Right lobe of liver (tissue), 6 donors: ENCODE measurements around the gene NIPAL1. TPM values are rescaled to one million over a fixed set of nuclear protein-coding genes. Genes with fewer than 3 reads are reported as not detected.

Experiments
- ATAC-seq, 4 donors: fragments of 200-7000 bp; cut with Tn5 transposase; one replicate each; pipeline ENCODE4 v1.9.1; 2020; ENCODE audit warnings: mild to moderate bottlenecking in 4 of 4, moderate library complexity in 4 of 4
- DNase-seq, 3 donors: peaks; one replicate each; pipeline ENCODE4 v3.0.0-alpha.2; 2020
- H3K27ac ChIP-seq, 3 donors: fragments of 200-600 bp; one replicate each; pipeline ENCODE4 v1.8.0; 2022
- H3K27me3 ChIP-seq, 2 donors: fragments of 200-600 bp; one replicate each; pipeline ENCODE4 v1.8.0; 2022
- H3K36me3 ChIP-seq, 4 donors: fragments of 200-600 bp; sonication (generic) in 1 of 4; one replicate each; pipeline versions ENCODE4 v1.5.1 to v1.8.0; 2017 to 2022; ENCODE audit warnings: control low read depth in 1 of 4
- H3K4me1 ChIP-seq, 4 donors: fragments of 200-600 bp; sonication (generic) in 1 of 4; one replicate each; pipeline versions ENCODE4 v1.5.1 to v1.8.0; 2017 to 2022; ENCODE audit warnings: control low read depth in 1 of 4
- H3K4me3 ChIP-seq, 3 donors: fragments of 200-600 bp; one replicate each; pipeline ENCODE4 v1.8.0; 2022
- H3K9me3 ChIP-seq, 4 donors: fragments of 200-600 bp; sonication (generic) in 1 of 4; one replicate each; pipeline versions ENCODE4 v1.5.1 to v1.8.0; 2017 to 2022; ENCODE audit warnings: control low read depth in 1 of 4
- POLR2A ChIP-seq: fragments of 450-650 bp; IDR thresholded peaks from one replicate; pipeline ENCODE4 v1.6.1; 2017; ENCODE audit warnings: antibody characterized with exemption, mild to moderate bottlenecking
- WGBS: methylation state at CpG from one replicate; pipeline ENCODE4 v1.1.6; 2018; ENCODE audit warnings: low coverage, low lambda C conversion rate; ENCODE audit not compliant: insufficient coverage; ENCODE audit errors: missing lambda C conversion rate; 5-methylcytosine and 5-hydroxymethylcytosine counted together
- intact Hi-C, 2 donors: fragments of 100-400 bp; cut with DNase I; formaldehyde crosslinking; loops; one replicate each; pipeline versions ENCODE4 v1.11.2 to v1.14.1; 2022
- total RNA-seq, 6 experiments: library from RNA; depleted of rRNA in 2 of 6; stranded (reverse); fragments of >200 nt in 2 of 6; fragmentation: NEBNext Ultra II Directional in 3 of 6; extraction: Animal tissue kit (Norgen Biotek cat#: 25700) in 3 of 6; gene quantifications; one replicate each; pipeline versions ENCODE4 v1.1.0 to v1.2.4, GENCODE V29; 2016 to 2023
- TF ChIP-seq, protein P1 (sequence below), 4 donors: fragments of 200-600 bp in 3 of 4; fragments of 450-650 bp in 1 of 4; IDR thresholded peaks; one replicate each; pipeline versions ENCODE4 v1.5.1 to v1.8.0; 2016 to 2022; ENCODE audit warnings: antibody characterized with exemption in 4 of 4, mild to moderate bottlenecking in 2 of 4
- donor health status: DM: no; HTN: yes; CAD: no.
- donor health status: DM: no; HTN: no; CAD: no.
- donor health status: DM: no; HTN: no; CAD: no.
- donor health status: DM: no; HTN: yes; CAD: no.
- donor health status: DM: no; HTN: yes; CAD: no.

The NIPAL1 gene
- total RNA-seq, 6 experiments from 2014 or later = 4.8 to 11.9 (median 7.6) TPM

DNA sequence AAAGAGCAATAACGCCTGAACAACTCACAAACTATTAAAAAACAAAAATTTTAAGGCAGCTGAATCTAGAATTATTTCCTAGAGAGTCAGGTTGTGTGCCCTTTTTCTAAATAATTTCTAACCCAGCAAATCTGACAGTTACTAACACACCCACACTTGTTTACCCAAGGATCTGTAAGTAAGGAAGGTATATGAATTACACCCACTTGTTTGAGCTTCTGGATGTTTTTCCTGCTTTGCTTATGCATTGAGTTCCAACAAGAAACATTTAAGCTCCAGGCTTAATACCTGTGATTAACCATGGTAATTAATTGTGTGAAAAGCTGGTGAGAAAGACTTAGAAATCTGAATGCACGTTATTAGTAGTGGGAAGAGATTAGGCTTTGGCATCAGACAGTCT is 1.5 kb downstream of the NIPAL1 start:
- H3K4me1 ChIP-seq = peaks cover 0 to 9% (median 1%) of the 10 kb centered on the region in 4 donors

DNA sequence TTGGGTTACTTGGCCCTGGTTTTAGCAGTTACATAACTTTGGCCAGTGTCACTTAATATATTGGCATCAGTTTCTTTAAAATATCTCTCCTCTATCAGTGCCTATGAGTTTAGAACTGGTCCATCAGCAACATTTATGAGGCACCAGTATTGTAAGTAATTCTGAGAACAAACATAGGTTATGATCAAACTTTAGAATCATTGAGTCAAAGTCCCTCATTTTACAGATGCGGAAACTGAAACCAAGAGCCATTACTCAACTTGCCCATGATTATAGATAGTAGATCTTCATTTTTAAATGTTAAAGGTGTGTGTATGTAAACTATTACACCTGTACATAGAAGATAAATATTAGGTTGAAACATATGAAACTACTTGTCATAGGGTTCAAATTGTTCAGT is 4.5 kb downstream of the NIPAL1 start:
- TF ChIP-seq, protein P1, sequence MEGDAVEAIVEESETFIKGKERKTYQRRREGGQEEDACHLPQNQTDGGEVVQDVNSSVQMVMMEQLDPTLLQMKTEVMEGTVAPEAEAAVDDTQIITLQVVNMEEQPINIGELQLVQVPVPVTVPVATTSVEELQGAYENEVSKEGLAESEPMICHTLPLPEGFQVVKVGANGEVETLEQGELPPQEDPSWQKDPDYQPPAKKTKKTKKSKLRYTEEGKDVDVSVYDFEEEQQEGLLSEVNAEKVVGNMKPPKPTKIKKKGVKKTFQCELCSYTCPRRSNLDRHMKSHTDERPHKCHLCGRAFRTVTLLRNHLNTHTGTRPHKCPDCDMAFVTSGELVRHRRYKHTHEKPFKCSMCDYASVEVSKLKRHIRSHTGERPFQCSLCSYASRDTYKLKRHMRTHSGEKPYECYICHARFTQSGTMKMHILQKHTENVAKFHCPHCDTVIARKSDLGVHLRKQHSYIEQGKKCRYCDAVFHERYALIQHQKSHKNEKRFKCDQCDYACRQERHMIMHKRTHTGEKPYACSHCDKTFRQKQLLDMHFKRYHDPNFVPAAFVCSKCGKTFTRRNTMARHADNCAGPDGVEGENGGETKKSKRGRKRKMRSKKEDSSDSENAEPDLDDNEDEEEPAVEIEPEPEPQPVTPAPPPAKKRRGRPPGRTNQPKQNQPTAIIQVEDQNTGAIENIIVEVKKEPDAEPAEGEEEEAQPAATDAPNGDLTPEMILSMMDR (IDR thresholded peaks at IDR 0.05) = no peak
- TF ChIP-seq POLR2A = no peak
- no peaks in the 10 kb centered on the region for H3K36me3 ChIP-seq
- intact Hi-C loops = no loop called here
- H3K4me1 ChIP-seq = no peaks in the 10 kb centered on the region
- DNase-seq (no peak), ATAC-seq (no peak)
- H3K27me3 ChIP-seq = no peaks in the 10 kb centered on the region
- no peaks in the 10 kb centered on the region for H3K9me3 ChIP-seq
- H3K27ac ChIP-seq = no peak overlapping the region
- 87% methylated on average over 1 of the region's 1 CpG for WGBS
- H3K4me3 ChIP-seq = no peak overlapping the region

More for the DNA sequence above, 1.5 kb downstream of the NIPAL1 start:
- no peak overlapping the region for H3K4me3 ChIP-seq
- WGBS = 58% methylated on average over 2 of the region's 2 CpGs
- intact Hi-C loops = loop anchor here in 1 of 2 donors (10.0 kb wide), 1 partner anchor 67 kb away; no protein-coding TSS in a partner anchor
- ATAC-seq (no peak), DNase-seq (no peak)
- no peak overlapping the region for H3K27ac ChIP-seq
- no peak for TF ChIP-seq POLR2A
- TF ChIP-seq, protein P1 (IDR thresholded peaks at IDR 0.05) = no peak
- no peaks in the 10 kb centered on the region for H3K36me3 ChIP-seq
- no peaks in the 10 kb centered on the region for H3K27me3 ChIP-seq
- H3K9me3 ChIP-seq = no peaks in the 10 kb centered on the region

DNA sequence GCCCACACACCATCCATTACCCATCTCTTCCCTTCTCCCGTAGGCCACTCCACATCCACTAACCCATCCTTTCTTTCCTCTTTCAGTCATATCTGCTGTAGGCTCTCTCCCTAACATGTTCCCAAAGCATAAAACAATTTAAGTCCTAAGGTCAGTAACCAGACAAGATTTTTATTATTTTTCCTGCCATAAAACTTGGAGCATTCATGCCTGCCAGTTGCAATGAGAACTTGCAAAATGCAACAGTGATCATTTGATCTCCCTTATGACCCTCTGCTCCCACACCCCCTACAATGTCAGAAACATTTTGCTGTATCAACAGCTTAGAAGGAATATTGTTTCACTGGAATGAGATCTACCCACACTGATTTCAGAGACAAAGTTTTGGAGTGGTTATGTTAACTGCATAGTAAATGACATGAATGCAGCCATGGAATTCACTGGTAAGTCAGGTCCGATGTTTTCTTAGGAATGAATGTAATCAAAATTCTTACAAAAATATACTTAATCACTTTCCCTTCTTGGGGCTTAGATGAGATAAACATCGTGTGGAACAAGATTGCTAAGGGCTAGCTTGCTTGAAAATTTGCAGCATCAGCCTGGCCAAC is 5.7 kb downstream of the NIPAL1 start:
- DNase-seq = no peak
- Histone ChIP-seq H3K4me3 (no peak overlapping the region), H3K4me1 (no peaks in the 10 kb centered on the region), H3K27ac (no peak overlapping the region), H3K36me3 (no peaks in the 10 kb centered on the region), H3K9me3 (no peaks in the 10 kb centered on the region), H3K27me3 (no peaks in the 10 kb centered on the region)
- ATAC-seq = no peak
- intact Hi-C loops = no loop called here
- 64% methylated on average over 3 of the region's 3 CpGs for WGBS
- TF ChIP-seq, protein P1 (IDR thresholded peaks at IDR 0.05) = no peak
- no peak for TF ChIP-seq POLR2A

DNA sequence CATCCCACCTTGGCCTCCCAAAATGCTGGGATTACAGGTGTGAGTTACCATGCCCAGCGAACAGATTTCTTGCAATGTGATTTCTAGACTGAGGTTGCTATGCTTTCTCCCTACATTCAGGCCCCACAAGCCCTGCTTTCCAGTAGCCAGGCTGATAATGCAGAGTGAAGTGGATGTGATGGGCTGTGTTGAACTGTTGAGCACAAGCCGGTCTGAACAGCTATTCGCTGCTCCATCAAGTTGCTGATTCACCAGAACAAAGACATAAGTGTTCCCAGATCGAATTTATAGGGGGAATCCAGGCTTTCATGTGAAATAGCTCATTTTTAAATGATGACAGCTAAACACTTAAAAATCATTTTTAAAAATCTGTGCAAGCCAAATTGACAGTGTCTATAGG is 8.0 kb downstream of the NIPAL1 start:
- intact Hi-C loops = no loop called here
- Histone ChIP-seq H3K27ac (no peak overlapping the region), H3K36me3 (no peaks in the 10 kb centered on the region), H3K9me3 (no peaks in the 10 kb centered on the region), H3K27me3 (no peaks in the 10 kb centered on the region), H3K4me1 (no peaks in the 10 kb centered on the region), H3K4me3 (no peak overlapping the region)
- WGBS = 94% methylated on average over 4 of the region's 4 CpGs
- ATAC-seq = no peak
- DNase-seq = no peak
- TF ChIP-seq POLR2A = no peak
- TF ChIP-seq, protein P1 (IDR thresholded peaks at IDR 0.05) = no peak

DNA sequence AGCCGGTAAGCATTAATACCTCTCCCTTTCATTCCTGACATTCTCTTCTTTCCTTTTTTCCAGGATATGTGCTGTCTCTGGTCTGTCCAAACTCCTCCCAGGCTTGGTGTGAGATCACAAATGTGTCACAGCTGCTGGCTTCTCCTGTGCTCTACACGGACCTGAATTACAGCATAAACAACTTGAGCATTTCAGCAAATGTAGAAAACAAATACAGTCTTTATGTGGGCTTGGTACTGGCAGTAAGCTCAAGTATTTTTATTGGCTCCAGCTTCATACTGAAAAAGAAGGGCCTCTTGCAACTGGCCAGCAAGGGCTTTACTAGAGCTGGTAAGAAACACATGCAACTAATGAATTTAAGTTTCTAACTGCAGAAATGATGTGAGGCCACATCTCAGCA is 8.4 kb downstream of the NIPAL1 start:
- intact Hi-C loops = no loop called here
- Histone ChIP-seq H3K4me1 (no peaks in the 10 kb centered on the region), H3K27me3 (no peaks in the 10 kb centered on the region), H3K9me3 (no peaks in the 10 kb centered on the region), H3K27ac (no peak overlapping the region), H3K36me3 (no peaks in the 10 kb centered on the region), H3K4me3 (no peak overlapping the region)
- ATAC-seq = no peak
- TF ChIP-seq POLR2A = no peak
- TF ChIP-seq, protein P1 (IDR thresholded peaks at IDR 0.05) = no peak
- DNase-seq = no peak
- WGBS = 56% methylated on average over 2 of the region's 2 CpGs
